Measurements from ENCODE around the gene NANS.

GRCh38 chr9:98087420-98088354 is 31.2 kb downstream of the NANS start:
- TF ChIP-seq CTCF (IDR thresholded peaks at IDR 0.05; ENCODE audit: low read depth, low read length) (no peak), MAX (IDR thresholded peaks at IDR 0.05; ENCODE audit: low read depth, low read length) (no peak), POLR2A (IDR thresholded peaks at IDR 0.05; ENCODE audit: extremely low read depth, insufficient read length) (no peak), MYC (IDR thresholded peaks at IDR 0.05; ENCODE audit: low read depth, low read length) (no peak)

All from NB4 (cell line).